Liver (tissue), 9 donors: ENCODE data around the gene TMEM8B. TPM values are rescaled to one million over a fixed set of nuclear protein-coding genes. Genes with fewer than 3 reads are reported as not detected.

Experiments used
- DNase-seq: peaks from one replicate; pipeline ENCODE4 v3.0.0-alpha.2; 2017; ENCODE audit warnings: low spot score
- H3K27ac ChIP-seq, 2 donors: one replicate each; pipeline ENCODE4 v1.7.0; 2013; ENCODE audit warnings: inconsistent platforms in 2 of 2, low read length in 2 of 2, control low read depth in 1 of 2, low read depth in 1 of 2, mild to moderate bottlenecking in 1 of 2
- H3K27me3 ChIP-seq, 4 donors: one replicate each; pipeline versions ENCODE4 v1.6.1 to v1.7.0; 2013; ENCODE audit warnings: low read length in 3 of 4, inconsistent platforms in 1 of 4, mild to moderate bottlenecking in 1 of 4, moderate library complexity in 1 of 4; ENCODE audit not compliant: control insufficient read depth in 4 of 4, insufficient read depth in 4 of 4
- H3K36me3 ChIP-seq, 4 donors: one replicate each; pipeline versions ENCODE4 v1.6.1 to v1.7.0; 2013; ENCODE audit warnings: low read length in 3 of 4, mild to moderate bottlenecking in 3 of 4, low read depth in 1 of 4, moderate library complexity in 1 of 4; ENCODE audit not compliant: control insufficient read depth in 4 of 4, insufficient read depth in 3 of 4
- H3K4me1 ChIP-seq, 4 donors: one replicate each; pipeline versions ENCODE4 v1.6.1 to v1.7.0; 2013; ENCODE audit warnings: low read length in 3 of 4, mild to moderate bottlenecking in 3 of 4, moderate library complexity in 1 of 4; ENCODE audit not compliant: control insufficient read depth in 4 of 4, insufficient read depth in 4 of 4
- H3K4me3 ChIP-seq, 3 donors: one replicate each; pipeline versions ENCODE4 v1.6.1 to v1.7.0; 2013; ENCODE audit warnings: low read length in 3 of 3, control low read depth in 1 of 3, low read depth in 1 of 3, mild to moderate bottlenecking in 1 of 3
- H3K9ac ChIP-seq, 2 donors: one replicate each; pipeline ENCODE4 v1.7.0; 2013; ENCODE audit warnings: low read length in 2 of 2, mild to moderate bottlenecking in 2 of 2, moderate library complexity in 2 of 2, control low read depth in 1 of 2, low read depth in 1 of 2
- H3K9me3 ChIP-seq, 4 donors: one replicate each; pipeline versions ENCODE4 v1.6.1 to v1.7.0; 2013; ENCODE audit warnings: low read length in 3 of 4; ENCODE audit not compliant: control insufficient read depth in 4 of 4
- EGR1 ChIP-seq, 2 donors: IDR thresholded peaks; 2 replicates each; pipeline ENCODE4 v1.6.1; 2016 to 2018; ENCODE audit warnings: antibody characterized with exemption in 2 of 2, low read depth in 2 of 2
- FOXA1 ChIP-seq: IDR thresholded peaks from 2 replicates; pipeline ENCODE4 v1.6.1; 2016; ENCODE audit warnings: antibody characterized with exemption
- FOXA2 ChIP-seq: IDR thresholded peaks from 2 replicates; pipeline ENCODE4 v1.6.1; 2016; ENCODE audit warnings: antibody characterized with exemption
- GABPA ChIP-seq, 2 donors: IDR thresholded peaks in 1 of 2; conservative IDR thresholded peaks in 1 of 2; 2 replicates each; pipeline ENCODE4 v1.6.1; 2016; ENCODE audit warnings: antibody characterized with exemption in 2 of 2, mild to moderate bottlenecking in 1 of 2, moderate library complexity in 1 of 2
- HNF4A ChIP-seq, 2 donors: conservative IDR thresholded peaks; 2 replicates each; pipeline ENCODE4 v1.6.1; 2016; ENCODE audit warnings: antibody characterized with exemption in 2 of 2, mild to moderate bottlenecking in 2 of 2
- HNF4G ChIP-seq: IDR thresholded peaks from 2 replicates; pipeline ENCODE4 v1.6.1; 2016; ENCODE audit warnings: antibody characterized with exemption
- JUND ChIP-seq, 2 donors: IDR thresholded peaks; 2 replicates each; pipeline ENCODE4 v1.6.1; 2016; ENCODE audit warnings: antibody characterized with exemption in 2 of 2
- NR2F2 ChIP-seq: IDR thresholded peaks from 2 replicates; pipeline ENCODE4 v1.6.1; 2016; ENCODE audit warnings: antibody characterized with exemption
- RAD21 ChIP-seq, 2 donors: IDR thresholded peaks; 2 replicates each; pipeline ENCODE4 v1.6.1; 2016; ENCODE audit warnings: antibody characterized with exemption in 2 of 2, mild to moderate bottlenecking in 2 of 2
- RXRA ChIP-seq, 2 donors: IDR thresholded peaks; 2 replicates each; pipeline ENCODE4 v1.6.1; 2017 to 2018; ENCODE audit warnings: antibody characterized with exemption in 2 of 2, mild to moderate bottlenecking in 1 of 2
- SP1 ChIP-seq: IDR thresholded peaks from 2 replicates; pipeline ENCODE4 v1.6.1; 2018; ENCODE audit warnings: antibody characterized with exemption, mild to moderate bottlenecking
- TAF1 ChIP-seq: conservative IDR thresholded peaks from 2 replicates; pipeline ENCODE4 v1.6.1; 2016; ENCODE audit warnings: antibody characterized with exemption, mild to moderate bottlenecking
- YY1 ChIP-seq: IDR thresholded peaks from 2 replicates; pipeline ENCODE4 v1.6.1; 2016; ENCODE audit warnings: antibody characterized with exemption, mild to moderate bottlenecking
- WGBS: extraction: QIAGEN DNeasy Blood & Tissue Kit; methylation state at CpG from one replicate; pipeline ENCODE4 v1.1.7; 2013; 5-methylcytosine and 5-hydroxymethylcytosine counted together
- polyA plus RNA-seq, 2 donors: library from polyadenylated mRNA; stranded (reverse) in 1 of 2; unstranded in 1 of 2; fragments of 200-250 nt in 1 of 2; fragments of >200 nt in 1 of 2; fragmentation: Nextera tagmentation in 1 of 2; extraction: Ambion mirVana in 1 of 2; gene quantifications; one replicate each; pipeline versions ENCODE4 v1.2.1 to v1.2.3, GENCODE V29; 2013 to 2015
- total RNA-seq, 2 donors: library from RNA; depleted of rRNA; stranded (reverse); fragments of >200 nt; gene quantifications; one replicate each; pipeline ENCODE4 v1.2.3, GENCODE V29; 2014
- TF ChIP-seq, protein P1 (sequence below): IDR thresholded peaks from 2 replicates; pipeline ENCODE4 v1.6.1; 2016; ENCODE audit warnings: antibody characterized with exemption
- TF ChIP-seq, protein P2 (sequence below): IDR thresholded peaks from 2 replicates; pipeline ENCODE4 v1.6.1; 2016; ENCODE audit warnings: antibody characterized with exemption
- TF ChIP-seq, protein P3 (sequence below): fragments of 150-350 bp; IDR thresholded peaks from 2 replicates; pipeline ENCODE4 v1.5.1; 2017; ENCODE audit warnings: improper control_type of control experiment, low read depth, low read length; ENCODE audit not compliant: missing input control
- TF ChIP-seq, protein P4 (sequence below): IDR thresholded peaks from 2 replicates; pipeline ENCODE4 v1.6.1; 2016; ENCODE audit warnings: antibody characterized with exemption, mild to moderate bottlenecking
- TF ChIP-seq, protein P5 (sequence below): IDR thresholded peaks from 2 replicates; pipeline ENCODE4 v1.6.1; 2016; ENCODE audit warnings: antibody characterized with exemption
- donor health status: healthy.
- donor health status: healthy.
- donor health status: healthy.
- donor health status: healthy.
- donor health status: healthy.

TMEM8B gene
- total and polyA plus RNA-seq, 4 donors = 1.1 to 5.4 (median 2.7) TPM

DNA sequence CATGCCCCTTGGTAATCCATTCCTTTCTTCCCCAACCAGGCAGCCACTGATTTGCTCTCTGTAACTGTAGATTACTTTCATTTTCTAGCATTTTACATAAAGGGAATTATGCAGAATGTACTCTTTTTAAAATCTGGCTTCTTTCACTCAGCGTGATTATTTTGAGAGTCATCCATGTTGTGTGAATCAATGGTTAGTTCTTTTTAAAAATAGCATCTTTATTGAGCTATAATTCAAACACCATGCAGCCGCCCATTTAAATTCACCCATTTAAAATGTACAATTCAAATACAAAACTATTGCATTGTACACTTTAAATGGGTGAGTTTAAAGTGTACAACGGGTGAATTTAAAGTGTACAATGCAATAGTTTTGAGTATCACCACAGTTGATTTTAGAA lies 43.5 kb downstream of the TMEM8B start:
- H3K27me3 ChIP-seq = no peaks in the 10 kb centered on the region
- no peaks in the 10 kb centered on the region for H3K4me1 ChIP-seq
- H3K9ac ChIP-seq = no peak overlapping the region
- no peak overlapping the region for H3K27ac ChIP-seq
- no peak for DNase-seq
- H3K4me3 ChIP-seq = no peak overlapping the region
- TF ChIP-seq HNF4A (conservative IDR thresholded peaks at IDR 0.05) (no peak), RXRA (IDR thresholded peaks at IDR 0.05) (no peak), NR2F2 (no peak)
- TF ChIP-seq, protein P1, sequence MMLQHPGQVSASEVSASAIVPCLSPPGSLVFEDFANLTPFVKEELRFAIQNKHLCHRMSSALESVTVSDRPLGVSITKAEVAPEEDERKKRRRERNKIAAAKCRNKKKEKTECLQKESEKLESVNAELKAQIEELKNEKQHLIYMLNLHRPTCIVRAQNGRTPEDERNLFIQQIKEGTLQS = no peak
- TF ChIP-seq, protein P2, sequence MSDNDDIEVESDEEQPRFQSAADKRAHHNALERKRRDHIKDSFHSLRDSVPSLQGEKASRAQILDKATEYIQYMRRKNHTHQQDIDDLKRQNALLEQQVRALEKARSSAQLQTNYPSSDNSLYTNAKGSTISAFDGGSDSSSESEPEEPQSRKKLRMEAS = no peak
- TF ChIP-seq, protein P3, sequence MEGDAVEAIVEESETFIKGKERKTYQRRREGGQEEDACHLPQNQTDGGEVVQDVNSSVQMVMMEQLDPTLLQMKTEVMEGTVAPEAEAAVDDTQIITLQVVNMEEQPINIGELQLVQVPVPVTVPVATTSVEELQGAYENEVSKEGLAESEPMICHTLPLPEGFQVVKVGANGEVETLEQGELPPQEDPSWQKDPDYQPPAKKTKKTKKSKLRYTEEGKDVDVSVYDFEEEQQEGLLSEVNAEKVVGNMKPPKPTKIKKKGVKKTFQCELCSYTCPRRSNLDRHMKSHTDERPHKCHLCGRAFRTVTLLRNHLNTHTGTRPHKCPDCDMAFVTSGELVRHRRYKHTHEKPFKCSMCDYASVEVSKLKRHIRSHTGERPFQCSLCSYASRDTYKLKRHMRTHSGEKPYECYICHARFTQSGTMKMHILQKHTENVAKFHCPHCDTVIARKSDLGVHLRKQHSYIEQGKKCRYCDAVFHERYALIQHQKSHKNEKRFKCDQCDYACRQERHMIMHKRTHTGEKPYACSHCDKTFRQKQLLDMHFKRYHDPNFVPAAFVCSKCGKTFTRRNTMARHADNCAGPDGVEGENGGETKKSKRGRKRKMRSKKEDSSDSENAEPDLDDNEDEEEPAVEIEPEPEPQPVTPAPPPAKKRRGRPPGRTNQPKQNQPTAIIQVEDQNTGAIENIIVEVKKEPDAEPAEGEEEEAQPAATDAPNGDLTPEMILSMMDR = no peak
- 69% methylated on average over 3 of the region's 3 CpGs for WGBS
- no peaks in the 10 kb centered on the region for H3K36me3 ChIP-seq
- peaks cover 0 to 2% (median 0%) of the 10 kb centered on the region in 4 donors for H3K9me3 ChIP-seq

DNA sequence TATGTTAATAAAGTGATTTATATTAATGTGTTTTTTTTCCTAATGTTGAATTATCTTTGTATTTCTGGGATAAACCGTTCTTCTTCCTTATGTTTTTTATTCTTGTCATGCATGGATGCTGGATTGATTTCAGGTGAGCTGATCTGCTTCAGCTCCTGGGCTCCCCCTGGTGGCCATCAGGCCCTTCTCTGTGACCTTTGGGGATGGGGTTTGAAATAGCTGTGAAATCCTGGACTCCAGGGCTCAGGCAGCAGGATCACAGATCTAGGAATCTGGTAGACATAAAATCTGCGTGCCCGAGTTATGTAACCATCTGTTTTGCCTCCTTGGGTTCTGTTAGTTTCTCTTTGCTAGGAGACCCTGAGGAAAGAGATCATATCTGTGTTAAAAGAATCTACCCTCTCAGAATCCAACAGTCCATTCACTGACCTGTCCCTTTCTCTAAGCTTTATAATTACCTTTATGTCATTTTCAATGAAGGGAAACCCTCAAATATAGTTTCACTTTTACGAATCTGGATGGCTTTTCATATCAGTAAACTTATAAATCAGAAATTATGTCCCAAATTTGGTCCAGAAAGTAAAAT lies 53.3 kb downstream of the TMEM8B start:
- Histone ChIP-seq H3K36me3 (no peaks in the 10 kb centered on the region), H3K4me1 (no peaks in the 10 kb centered on the region), H3K9me3 (peaks cover 0 to 3% (median 0%) of the 10 kb centered on the region in 4 donors), H3K9ac (no peak overlapping the region), H3K27ac (no peak overlapping the region), H3K4me3 (no peak overlapping the region), H3K27me3 (no peaks in the 10 kb centered on the region)
- under 1% methylated on average over 4 of the region's 4 CpGs for WGBS
- DNase-seq = peak; percentile 87
- TF ChIP-seq, protein P2 = no peak
- TF ChIP-seq GABPA (IDR thresholded peaks at IDR 0.05 in 1 of 2, conservative IDR thresholded peaks at IDR 0.05 in 1 of 2) (no peak), TAF1 (no peak), RAD21 (IDR thresholded peaks at IDR 0.05) (peak; percentile 96 to 98), YY1 (no peak), FOXA1 (no peak), JUND (IDR thresholded peaks at IDR 0.05) (no peak), HNF4G (no peak), RXRA (IDR thresholded peaks at IDR 0.05) (peak; percentile 33 to 57), SP1 (no peak), FOXA2 (no peak), NR2F2 (peak; percentile 85), EGR1 (IDR thresholded peaks at IDR 0.05; ENCODE audit: low read depth in 2 of 2) (no peak), HNF4A (conservative IDR thresholded peaks at IDR 0.05) (peak; percentile 21 to 54)
- TF ChIP-seq, protein P1 = no peak
- TF ChIP-seq, protein P4, sequence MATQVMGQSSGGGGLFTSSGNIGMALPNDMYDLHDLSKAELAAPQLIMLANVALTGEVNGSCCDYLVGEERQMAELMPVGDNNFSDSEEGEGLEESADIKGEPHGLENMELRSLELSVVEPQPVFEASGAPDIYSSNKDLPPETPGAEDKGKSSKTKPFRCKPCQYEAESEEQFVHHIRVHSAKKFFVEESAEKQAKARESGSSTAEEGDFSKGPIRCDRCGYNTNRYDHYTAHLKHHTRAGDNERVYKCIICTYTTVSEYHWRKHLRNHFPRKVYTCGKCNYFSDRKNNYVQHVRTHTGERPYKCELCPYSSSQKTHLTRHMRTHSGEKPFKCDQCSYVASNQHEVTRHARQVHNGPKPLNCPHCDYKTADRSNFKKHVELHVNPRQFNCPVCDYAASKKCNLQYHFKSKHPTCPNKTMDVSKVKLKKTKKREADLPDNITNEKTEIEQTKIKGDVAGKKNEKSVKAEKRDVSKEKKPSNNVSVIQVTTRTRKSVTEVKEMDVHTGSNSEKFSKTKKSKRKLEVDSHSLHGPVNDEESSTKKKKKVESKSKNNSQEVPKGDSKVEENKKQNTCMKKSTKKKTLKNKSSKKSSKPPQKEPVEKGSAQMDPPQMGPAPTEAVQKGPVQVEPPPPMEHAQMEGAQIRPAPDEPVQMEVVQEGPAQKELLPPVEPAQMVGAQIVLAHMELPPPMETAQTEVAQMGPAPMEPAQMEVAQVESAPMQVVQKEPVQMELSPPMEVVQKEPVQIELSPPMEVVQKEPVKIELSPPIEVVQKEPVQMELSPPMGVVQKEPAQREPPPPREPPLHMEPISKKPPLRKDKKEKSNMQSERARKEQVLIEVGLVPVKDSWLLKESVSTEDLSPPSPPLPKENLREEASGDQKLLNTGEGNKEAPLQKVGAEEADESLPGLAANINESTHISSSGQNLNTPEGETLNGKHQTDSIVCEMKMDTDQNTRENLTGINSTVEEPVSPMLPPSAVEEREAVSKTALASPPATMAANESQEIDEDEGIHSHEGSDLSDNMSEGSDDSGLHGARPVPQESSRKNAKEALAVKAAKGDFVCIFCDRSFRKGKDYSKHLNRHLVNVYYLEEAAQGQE = no peak
- TF ChIP-seq, protein P3 = peak; percentile 95
- TF ChIP-seq, protein P5, sequence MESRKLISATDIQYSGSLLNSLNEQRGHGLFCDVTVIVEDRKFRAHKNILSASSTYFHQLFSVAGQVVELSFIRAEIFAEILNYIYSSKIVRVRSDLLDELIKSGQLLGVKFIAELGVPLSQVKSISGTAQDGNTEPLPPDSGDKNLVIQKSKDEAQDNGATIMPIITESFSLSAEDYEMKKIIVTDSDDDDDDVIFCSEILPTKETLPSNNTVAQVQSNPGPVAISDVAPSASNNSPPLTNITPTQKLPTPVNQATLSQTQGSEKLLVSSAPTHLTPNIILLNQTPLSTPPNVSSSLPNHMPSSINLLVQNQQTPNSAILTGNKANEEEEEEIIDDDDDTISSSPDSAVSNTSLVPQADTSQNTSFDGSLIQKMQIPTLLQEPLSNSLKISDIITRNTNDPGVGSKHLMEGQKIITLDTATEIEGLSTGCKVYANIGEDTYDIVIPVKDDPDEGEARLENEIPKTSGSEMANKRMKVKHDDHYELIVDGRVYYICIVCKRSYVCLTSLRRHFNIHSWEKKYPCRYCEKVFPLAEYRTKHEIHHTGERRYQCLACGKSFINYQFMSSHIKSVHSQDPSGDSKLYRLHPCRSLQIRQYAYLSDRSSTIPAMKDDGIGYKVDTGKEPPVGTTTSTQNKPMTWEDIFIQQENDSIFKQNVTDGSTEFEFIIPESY = no peak
